T-helper 9 cell (primary cell): ENCODE results near the gene MCTS1.
A peak's percentile ranks its signal among the peaks of the same experiment; 100 is the strongest.
"Not testable (repeated sequence)": the region's sequence is repeated elsewhere in the genome, so short reads cannot be mapped to it uniquely, and the experiment has no call there.

ENCODE experiments used
- DNase-seq: peaks from one replicate; pipeline ENCODE4 v3.0.0-alpha.2; 2020

Gene MCTS1

DNA sequence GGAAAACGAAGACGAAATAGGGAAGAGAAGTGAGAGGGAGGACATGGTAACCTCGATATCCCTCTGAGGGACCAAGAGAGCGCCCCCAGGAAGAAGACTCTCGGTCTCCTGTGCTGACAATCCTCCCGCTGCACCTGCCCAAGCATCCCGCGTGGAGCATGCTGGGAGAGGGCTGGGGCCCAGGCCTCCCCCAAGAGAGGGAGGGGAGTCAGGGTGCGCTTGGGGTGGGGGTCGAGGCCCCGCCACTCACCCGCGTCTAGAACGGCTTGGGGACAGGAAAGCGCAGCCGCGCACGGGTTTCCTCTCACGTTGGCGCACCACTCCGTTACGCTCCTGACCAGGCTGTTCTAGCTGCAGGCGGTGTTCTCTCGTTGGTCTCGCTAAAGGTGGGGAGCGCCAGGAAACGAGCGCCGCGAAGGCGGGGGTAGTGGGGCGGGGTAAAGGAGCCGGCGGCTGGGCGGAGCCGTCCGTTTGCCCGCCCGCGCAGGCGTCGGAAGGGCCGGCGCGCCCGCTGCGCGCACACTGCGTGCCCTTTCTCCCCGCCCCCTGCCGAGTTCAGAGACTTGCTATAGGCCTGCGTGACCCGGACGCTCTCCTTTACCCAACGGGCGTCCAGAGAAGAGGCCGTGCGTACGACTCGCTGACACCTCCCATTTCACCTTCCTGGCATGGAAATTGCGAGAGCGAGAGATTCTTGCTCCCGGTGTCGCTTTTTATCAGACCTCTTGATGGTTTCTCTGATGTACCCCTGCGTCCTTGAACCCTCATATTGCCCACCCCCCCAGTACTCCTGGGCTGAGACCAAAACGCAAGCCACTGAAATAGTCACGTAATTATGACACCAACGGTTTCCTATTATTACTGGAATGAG is 26.0 kb downstream of the MCTS1 start, which contains the start of gene C1GALT1C1:
Gene C1GALT1C1 (minus strand): TSS at position 388 of the 871 bp plus-strand sequence. CDS start 2,888 bp downstream, outside the sequence.
- DNase-seq, result peak; percentile 80

GRCh38 chrX:120638619-120639018 is 34.7 kb downstream of the MCTS1 start:
- DNase-seq, result no peak

DNA sequence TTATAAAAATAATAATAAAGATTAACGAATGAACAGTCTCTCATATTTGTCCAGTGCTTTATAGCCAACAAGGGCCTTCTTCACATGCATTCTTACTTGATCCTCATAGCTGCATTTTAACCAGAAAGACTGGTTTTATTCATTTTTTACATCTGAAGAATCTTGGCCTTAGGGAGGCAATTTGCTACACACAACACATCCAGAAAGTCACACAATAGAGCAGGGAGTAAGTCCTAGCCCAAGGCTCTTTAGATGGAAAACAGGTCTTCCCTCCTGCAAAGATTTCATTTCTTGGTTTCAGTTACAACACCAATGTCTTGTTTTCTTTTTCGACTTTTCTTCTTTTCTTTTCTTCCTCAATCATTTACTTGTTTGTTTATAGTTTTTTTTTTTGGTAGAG is 39.0 kb downstream of the MCTS1 start:
- no peak for DNase-seq

DNA sequence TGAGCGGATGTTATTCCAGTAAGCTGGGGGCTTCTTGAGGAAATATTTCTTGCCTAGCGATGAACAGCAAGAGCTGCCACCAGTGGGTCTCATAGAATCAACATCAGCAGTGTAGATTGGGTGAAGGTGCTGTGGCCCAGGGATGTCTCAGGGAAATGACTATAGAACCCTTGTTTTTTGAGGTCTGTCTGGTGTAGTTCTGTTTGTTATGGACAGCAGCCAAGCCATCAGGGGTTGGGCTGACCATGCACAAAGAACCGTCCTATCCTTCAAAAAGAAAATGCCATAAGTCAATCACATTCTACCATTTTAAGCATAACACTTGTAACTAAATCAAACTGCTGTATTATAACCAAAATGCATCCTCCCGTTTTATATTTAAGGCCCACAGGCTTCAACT is 43.2 kb downstream of the MCTS1 start:
- no peak for DNase-seq

DNA sequence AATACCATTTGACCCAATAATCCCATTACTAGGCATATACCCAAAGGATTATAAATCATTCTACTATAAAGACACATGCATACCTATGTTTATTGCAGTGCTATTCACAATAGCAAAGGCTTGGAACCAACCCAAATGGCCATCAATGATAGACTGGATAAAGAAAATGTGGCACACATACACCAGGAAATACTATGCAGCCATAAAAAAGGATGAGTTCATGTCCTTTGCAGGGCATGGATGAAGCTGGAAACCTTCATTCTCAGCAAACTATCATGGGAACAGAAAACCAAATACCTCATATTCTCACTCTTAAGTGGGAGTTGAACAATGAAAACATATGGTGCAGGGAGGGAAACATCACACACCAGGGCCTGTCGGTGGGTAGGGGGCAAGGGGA is 48.4 kb downstream of the MCTS1 start:
- DNase-seq, result not testable (repeated sequence)

GRCh38 chrX:120653000-120653399 is 49.1 kb downstream of the MCTS1 start:
- no peak for DNase-seq

- DNase-seq, result no peak
Observed at GRCh38 chrX:120660637-120661036, 56.7 kb downstream of the MCTS1 start.
